Large intestine (tissue), 3 donors: Measurements from ENCODE around the gene SLC8A2. TPM values are rescaled to one million over a fixed set of nuclear protein-coding genes. Genes with fewer than 3 reads are reported as not detected.

ENCODE experiments used
- DNase-seq, 2 donors: peaks; one replicate each; pipeline versions ENCODE4 v3.0.0 to v3.0.0-alpha.2; 2013
- H3K27ac ChIP-seq: one replicate; pipeline ENCODE4 v1.5.1; 2013; ENCODE audit warnings: low read length
- H3K27me3 ChIP-seq: 2 replicates; pipeline ENCODE4 v1.6.1; 2013; ENCODE audit warnings: low read length; ENCODE audit not compliant: control insufficient read depth, insufficient read depth
- H3K36me3 ChIP-seq: 2 replicates; pipeline ENCODE4 v1.6.1; 2013; ENCODE audit warnings: low read length; ENCODE audit not compliant: control insufficient read depth, insufficient read depth
- H3K4me1 ChIP-seq: one replicate; pipeline ENCODE4 v1.6.1; 2013; ENCODE audit warnings: low read length; ENCODE audit not compliant: control insufficient read depth, insufficient read depth
- H3K4me3 ChIP-seq: one replicate; pipeline ENCODE4 v1.5.1; 2013; ENCODE audit warnings: low read length
- H3K9me3 ChIP-seq: one replicate; pipeline ENCODE4 v1.6.1; 2013; ENCODE audit warnings: mild to moderate bottlenecking, low read depth, low read length, moderate library complexity; ENCODE audit not compliant: control insufficient read depth
- WGBS: methylation state at CpG from one replicate; pipeline ENCODE4 v1.1.5; 2013; ENCODE audit warnings: low lambda C conversion rate; ENCODE audit not compliant: insufficient coverage; 5-methylcytosine and 5-hydroxymethylcytosine counted together
- polyA plus RNA-seq: library from polyadenylated mRNA; unstranded; fragments of 120-200 nt; gene quantifications from one replicate; pipeline ENCODE4 v1.2.1, GENCODE V29; 2013

Gene SLC8A2
- polyA plus RNA-seq, 1 donor, result 0.54 TPM

DNA sequence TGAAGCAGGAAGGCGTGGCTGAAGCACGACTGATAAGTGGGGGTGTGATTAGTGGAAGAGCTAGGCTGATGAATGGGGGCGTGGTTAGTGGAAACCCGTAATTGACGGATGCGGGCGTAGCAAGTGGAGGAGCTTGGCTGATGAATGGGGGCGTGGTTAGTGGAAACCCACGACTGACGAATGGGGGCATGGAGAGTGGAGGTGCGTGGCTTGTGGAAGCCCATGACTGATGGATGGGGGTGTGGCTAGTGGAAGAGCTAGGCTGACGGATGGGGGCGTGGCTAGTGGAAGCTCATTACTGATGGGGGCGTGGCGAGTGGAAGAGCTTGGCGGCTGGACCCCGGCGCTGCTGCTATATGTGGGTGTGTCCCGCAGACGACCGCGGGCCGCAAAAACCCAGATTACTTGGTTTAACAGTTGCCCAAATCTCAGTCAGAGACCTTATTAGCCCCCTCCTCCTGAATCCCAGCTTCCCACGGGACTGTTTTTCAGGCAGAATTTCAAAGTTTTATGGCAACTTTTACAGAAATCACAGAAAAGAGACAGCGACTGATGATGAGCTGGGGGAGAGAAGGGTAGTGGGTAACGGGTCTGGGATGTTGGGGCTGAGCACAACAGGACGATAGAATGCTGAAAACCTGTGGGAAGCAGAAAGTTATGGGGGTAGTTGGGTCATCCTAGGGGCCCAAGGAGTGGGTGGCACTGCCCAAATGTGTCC is 43.4 kb downstream of the SLC8A2 start:
- WGBS, result no CpG with 5 or more reads among the region's 27 CpGs
- peak overlapping the region; percentile 12 for H3K4me3 ChIP-seq
- H3K27me3 ChIP-seq, result peaks cover 76% of the 10 kb centered on the region
- H3K9me3 ChIP-seq, result no peaks in the 10 kb centered on the region
- peak; percentile 68 to 74 for DNase-seq
- no peaks in the 10 kb centered on the region for H3K36me3 ChIP-seq
- H3K4me1 ChIP-seq, result peaks cover 12% of the 10 kb centered on the region
- peak overlapping the region; percentile 42 for H3K27ac ChIP-seq

GRCh38 chr19:47427241-47428176 is 44.2 kb downstream of the SLC8A2 start:
- H3K4me3 ChIP-seq, result no peak overlapping the region
- DNase-seq, result peak in 1 of 2 donors; percentile 39

DNA sequence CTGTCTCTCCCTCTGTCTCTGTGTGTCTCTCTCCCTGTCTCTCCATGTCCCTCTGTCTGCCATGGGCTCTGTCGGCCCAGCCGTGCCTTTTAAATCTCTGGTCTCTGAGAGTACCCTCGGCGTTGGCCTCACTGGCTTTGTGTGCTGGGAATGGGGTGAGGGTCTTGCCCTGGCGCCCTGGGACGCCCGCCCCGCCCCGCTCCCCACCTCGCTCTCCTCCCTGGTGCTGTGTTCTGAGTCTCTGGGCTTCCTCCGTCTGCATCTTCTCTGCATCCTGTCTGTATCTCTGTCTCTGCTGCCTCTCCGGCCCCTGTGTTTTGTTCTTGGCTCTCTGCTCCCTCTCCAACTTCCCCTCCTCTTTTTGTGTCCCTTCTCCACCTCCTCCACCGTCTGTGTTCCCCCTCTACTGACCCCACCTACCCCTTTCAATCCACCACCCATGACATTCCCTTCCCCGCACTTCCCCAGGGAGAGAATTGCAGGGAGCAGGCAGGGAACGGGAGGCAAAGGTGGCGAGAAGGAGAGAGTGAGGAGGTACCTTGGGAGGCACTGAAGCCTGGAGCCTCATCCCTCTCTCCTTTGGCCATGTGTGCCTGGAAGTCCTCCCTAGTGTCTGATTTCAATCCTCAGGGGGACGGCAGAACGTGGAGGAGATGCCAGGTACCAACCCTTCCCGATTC is 48.4 kb downstream of the SLC8A2 start:
- Histone ChIP-seq H3K4me1 (peaks cover 5% of the 10 kb centered on the region), H3K36me3 (no peaks in the 10 kb centered on the region), H3K27ac (no peak overlapping the region), H3K9me3 (no peaks in the 10 kb centered on the region), H3K27me3 (peaks cover 76% of the 10 kb centered on the region), H3K4me3 (no peak overlapping the region)
- no peak for DNase-seq
- WGBS, result 6% methylated on average over 2 of the region's 19 CpGs

More at GRCh38 chr19:47427241-47428176, 44.2 kb downstream of the SLC8A2 start:
- Histone ChIP-seq H3K27me3 (peaks cover 78% of the 10 kb centered on the region), H3K9me3 (no peaks in the 10 kb centered on the region), H3K36me3 (no peaks in the 10 kb centered on the region), H3K27ac (peak overlapping the region; percentile 4), H3K4me1 (peaks cover 12% of the 10 kb centered on the region)
- WGBS, result 0% methylated on average over 2 of the region's 17 CpGs

DNA sequence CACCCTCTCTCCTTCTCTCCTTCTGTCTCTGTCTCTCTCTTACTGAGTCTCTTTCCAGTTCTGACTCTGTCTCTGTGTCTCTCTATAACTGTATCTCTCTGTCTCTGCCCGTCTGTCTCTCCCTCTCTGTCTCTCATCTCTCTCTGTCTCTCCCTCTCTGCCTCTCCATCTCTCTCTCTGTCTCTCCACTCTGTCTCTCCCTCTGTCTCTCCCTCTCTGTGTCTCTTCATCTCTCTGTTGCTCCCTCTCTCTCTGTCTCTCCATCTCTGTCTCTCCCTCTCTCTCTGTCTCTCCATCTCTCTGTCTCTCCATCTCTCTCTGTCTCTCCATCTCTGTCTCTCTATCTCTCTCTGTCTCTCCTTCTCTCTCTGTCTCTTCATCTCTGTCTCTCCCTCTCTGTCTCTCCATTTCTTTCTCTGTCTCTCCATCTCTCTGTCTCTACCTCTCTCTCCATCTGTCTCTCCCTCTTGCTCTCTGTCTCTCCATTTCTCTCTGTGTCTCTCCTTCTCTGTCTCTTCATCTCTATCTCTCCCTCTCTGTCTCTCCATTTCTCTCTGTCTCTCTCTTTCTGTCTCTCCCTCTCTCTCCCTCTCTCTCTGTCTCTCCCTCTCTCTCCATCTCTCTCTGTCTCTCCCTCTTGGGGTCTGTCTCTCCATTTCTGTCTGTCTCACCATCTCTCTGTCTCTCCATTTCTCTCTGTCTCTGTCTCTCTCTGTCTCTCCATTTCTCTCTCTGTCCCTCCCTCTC is 49.1 kb downstream of the SLC8A2 start:
- Histone ChIP-seq H3K27me3 (peaks cover 82% of the 10 kb centered on the region), H3K27ac (no peak overlapping the region), H3K9me3 (no peaks in the 10 kb centered on the region), H3K4me1 (peaks cover 7% of the 10 kb centered on the region), H3K36me3 (no peaks in the 10 kb centered on the region), H3K4me3 (no peak overlapping the region)
- WGBS, result 0% methylated on average over 1 of the region's 1 CpG
- no peak for DNase-seq

DNA sequence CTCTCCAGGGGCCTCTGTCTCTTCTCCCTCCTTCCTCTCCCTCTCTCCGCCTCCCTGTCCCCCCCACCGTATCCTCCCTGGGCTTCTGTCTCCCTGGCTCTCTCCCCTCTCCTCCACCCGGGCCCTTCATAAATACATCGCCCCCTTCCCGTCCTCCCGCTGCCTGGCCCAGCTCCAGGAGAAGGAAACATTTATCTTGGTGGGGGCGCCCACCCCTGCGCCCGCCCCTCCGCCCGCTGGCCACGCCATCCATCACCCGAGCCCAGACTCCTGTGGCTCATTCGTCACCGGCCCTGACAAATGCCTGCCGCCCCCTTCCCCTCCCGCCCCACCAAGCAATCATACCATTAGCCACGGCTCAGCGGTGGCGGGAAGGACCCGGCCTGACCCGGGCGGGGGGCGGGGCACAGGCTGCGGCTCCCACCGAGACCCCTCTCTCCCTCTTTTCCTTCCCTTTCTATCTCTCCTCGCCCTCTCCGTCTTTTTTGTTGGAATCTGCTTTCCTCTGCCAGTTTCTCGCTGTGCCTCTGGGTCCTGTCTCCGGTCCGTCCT is 49.8 kb downstream of the SLC8A2 start:
- H3K9me3 ChIP-seq, result no peaks in the 10 kb centered on the region
- peaks cover 88% of the 10 kb centered on the region for H3K27me3 ChIP-seq
- H3K4me3 ChIP-seq, result no peak overlapping the region
- WGBS, result 0% methylated on average over 5 of the region's 31 CpGs
- H3K27ac ChIP-seq, result no peak overlapping the region
- no peaks in the 10 kb centered on the region for H3K36me3 ChIP-seq
- no peak for DNase-seq
- peaks cover 8% of the 10 kb centered on the region for H3K4me1 ChIP-seq

DNA sequence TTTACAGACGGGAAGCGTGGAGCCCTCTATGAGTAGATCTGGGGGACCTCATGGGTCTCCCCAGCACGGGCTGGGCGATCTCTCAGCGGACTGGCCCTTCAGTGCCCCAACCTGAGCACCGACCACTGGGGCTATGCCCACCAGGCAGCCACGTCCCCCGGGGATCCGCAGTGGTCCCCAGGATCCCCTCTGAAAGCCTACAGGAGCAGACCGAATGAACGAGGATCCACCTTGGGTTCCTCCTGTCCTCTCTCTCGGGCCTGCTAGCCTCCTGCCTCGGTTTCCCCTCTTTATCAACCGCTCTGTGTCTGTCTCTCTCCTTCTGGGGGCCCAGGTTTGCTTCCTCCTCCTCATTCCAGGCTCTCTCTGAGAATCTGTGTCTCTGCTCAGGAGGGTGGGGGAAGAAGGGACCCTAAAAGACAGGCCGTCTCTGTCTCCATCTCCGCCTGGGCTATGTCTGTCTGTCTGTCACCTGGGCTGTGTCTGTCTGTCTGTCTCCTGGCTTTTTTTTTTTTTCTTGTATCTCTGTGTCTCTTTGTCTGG is 50.4 kb downstream of the SLC8A2 start:
- H3K9me3 ChIP-seq, result no peaks in the 10 kb centered on the region
- H3K4me3 ChIP-seq, result no peak overlapping the region
- H3K27me3 ChIP-seq, result peaks cover 90% of the 10 kb centered on the region
- H3K4me1 ChIP-seq, result peaks cover 8% of the 10 kb centered on the region
- no peaks in the 10 kb centered on the region for H3K36me3 ChIP-seq
- no CpG with 5 or more reads among the region's 16 CpGs for WGBS
- no peak for DNase-seq
- no peak overlapping the region for H3K27ac ChIP-seq

DNA sequence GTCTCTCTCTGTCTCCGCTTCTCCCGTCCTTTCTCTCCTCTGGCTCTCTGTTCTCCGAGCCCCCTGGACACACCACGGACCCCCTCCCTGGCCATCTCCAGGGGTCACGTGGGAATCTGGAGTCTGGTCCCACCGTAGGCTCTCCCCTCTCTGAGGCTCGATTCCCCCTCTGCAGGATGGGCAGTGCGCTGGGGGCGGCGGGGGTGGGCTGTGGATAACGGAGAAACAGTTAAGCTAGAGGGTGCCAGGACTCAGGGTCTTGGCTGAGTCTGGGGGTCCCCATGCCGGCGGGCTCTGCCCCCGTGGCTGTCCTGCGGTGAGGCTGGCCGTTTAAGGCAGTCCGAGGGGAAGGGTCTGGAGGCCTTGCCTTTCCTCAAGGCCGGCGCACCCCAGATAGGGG is 51.9 kb downstream of the SLC8A2 start:
- Histone ChIP-seq H3K9me3 (no peaks in the 10 kb centered on the region), H3K4me3 (no peak overlapping the region), H3K36me3 (no peaks in the 10 kb centered on the region), H3K4me1 (peaks cover 8% of the 10 kb centered on the region), H3K27ac (no peak overlapping the region), H3K27me3 (peaks cover 86% of the 10 kb centered on the region)
- no peak for DNase-seq
- no CpG with 5 or more reads among the region's 19 CpGs for WGBS

GRCh38 chr19:47419030-47419783 is 52.5 kb downstream of the SLC8A2 start, which contains the start of gene MEIS3:
Gene MEIS3, minus strand, starts transcription at chr19:47419527. Its CDS starts 446 bp downstream, at chr19:47419081.
- H3K9me3 ChIP-seq, result no peaks in the 10 kb centered on the region
- peak within 1 kb of the TSS; percentile 35 for H3K4me3 ChIP-seq
- no peak for DNase-seq
- peaks cover 8% of the 10 kb centered on the region for H3K4me1 ChIP-seq
- H3K27ac ChIP-seq, result no peak within 1 kb of the TSS
- peaks cover 83% of the 10 kb centered on the region for H3K27me3 ChIP-seq
- WGBS, result no CpG with 5 or more reads among the region's 70 CpGs
- no peaks in the 10 kb centered on the region for H3K36me3 ChIP-seq

- no peak for DNase-seq
- Histone ChIP-seq H3K27me3 (peaks cover 79% of the 10 kb centered on the region), H3K4me1 (peaks cover 8% of the 10 kb centered on the region), H3K27ac (no peak overlapping the region), H3K4me3 (peak overlapping the region; percentile 35), H3K9me3 (no peaks in the 10 kb centered on the region), H3K36me3 (no peaks in the 10 kb centered on the region)
- WGBS, result 0% methylated on average over 2 of the region's 9 CpGs
These were observed 53.0 kb downstream of the SLC8A2 start for GRCh38 chr19:47418692-47419029.
